GM18519 (cell line): Measurements from ENCODE around the gene PKNOX1.
"Not testable (repeated sequence)": the region's sequence is repeated elsewhere in the genome, so short reads cannot be mapped to it uniquely, and the experiment has no call there.

Experiments
- ATAC-seq: cut with Tn5 transposase; IDR thresholded peaks from one replicate; pipeline ENCODE4 v1.9.1; 2021; ENCODE audit warnings: mild to moderate bottlenecking, moderate library complexity; ENCODE audit not compliant: unreplicated experiment, low FRiP score

Gene PKNOX1

DNA sequence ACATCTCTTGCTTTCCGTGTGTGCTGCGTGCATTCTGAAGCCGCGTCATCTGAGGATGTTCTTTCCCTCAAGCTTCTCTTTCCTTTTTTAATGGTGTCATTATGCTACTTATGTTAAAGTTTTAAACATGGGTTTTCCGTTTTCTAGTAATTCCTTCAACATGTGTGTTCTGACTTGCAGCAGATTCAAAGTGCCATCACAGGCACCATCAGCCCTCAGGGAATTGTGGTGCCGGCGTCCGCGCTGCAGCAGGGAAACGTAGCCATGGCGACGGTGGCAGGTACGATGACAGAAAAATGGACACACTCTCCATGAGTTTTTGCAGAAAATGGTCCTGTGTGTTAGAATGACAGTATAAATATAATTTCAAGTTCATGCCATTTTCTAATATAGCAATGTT is 42.4 kb downstream of the PKNOX1 start:
- no peak for ATAC-seq

DNA sequence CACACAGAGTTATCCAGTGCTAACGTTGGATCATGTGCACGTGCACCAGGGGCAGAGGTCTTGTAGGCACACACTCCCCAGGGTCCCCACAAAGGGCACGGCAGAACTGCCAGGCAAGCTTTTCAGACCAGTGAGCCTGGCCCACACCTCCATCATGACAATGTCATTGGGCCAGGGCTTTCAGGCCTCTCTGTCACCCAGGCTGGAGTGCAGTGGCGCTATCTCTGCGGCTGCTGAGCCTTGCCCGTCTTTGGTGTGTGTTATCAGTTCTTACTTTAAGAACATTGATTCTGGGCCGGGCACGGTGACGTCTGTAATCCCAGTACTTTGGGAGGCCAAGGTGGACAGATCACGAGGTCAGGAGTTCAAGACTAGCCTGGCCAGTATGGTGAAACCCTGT is 44.2 kb downstream of the PKNOX1 start:
- no peak for ATAC-seq

DNA sequence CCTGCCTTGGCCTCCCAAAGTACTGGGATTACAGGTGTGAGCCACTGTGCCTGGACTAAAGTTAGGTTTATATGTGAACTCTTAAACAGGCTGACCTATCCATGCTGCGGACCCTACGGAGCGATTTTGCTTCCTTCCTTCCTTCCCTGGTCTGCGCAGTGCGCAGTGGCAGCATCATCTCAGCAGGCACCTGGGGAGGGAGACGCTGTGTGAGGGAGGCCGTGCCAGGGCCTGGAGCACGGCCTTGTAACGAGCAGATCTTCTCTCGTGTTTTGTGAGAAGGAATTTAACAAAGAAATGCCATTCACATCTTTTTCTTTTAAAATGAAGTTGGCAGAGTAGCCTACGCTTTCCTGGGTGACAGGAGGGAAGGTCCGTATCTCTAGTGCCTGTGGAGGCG is 45.8 kb downstream of the PKNOX1 start:
- no peak for ATAC-seq

DNA sequence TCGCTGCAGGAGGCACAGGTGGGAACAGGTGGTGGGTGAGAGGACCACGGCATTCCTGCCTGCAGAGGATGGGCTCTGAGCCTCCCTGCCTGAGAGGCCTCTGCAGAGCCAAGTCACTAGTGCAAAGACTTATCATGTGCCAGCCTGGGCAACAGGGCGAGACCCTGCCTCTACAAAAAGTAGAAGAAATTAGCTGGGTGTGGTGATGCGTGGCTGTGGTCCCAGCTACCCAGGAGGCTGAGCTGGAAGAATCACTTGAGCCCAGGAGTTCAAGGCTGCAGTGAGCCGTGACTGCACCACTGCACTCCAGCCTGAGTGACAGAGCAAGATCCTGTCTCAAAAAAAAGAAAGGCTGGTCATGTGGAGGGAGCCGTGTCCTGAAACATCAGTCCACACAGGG is 46.4 kb downstream of the PKNOX1 start:
- ATAC-seq: no peak

DNA sequence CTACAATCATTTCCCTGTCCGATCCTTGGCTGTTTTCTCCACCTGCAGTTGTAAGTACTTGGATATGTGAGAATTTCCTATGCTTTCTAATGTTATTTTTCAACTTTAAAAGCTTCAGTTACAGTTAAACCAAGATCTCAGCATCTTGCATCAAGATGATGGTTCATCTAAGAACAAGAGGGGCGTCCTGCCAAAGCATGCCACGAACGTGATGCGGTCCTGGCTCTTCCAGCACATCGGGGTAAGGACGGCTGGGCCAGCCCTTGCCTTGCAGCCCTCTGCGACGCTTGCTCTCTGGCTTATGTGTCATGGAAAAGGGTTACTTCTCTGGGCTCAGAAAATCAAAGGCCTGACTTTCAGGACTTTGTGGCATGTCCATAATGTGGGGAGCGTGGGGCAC is 46.8 kb downstream of the PKNOX1 start:
- ATAC-seq: no peak

DNA sequence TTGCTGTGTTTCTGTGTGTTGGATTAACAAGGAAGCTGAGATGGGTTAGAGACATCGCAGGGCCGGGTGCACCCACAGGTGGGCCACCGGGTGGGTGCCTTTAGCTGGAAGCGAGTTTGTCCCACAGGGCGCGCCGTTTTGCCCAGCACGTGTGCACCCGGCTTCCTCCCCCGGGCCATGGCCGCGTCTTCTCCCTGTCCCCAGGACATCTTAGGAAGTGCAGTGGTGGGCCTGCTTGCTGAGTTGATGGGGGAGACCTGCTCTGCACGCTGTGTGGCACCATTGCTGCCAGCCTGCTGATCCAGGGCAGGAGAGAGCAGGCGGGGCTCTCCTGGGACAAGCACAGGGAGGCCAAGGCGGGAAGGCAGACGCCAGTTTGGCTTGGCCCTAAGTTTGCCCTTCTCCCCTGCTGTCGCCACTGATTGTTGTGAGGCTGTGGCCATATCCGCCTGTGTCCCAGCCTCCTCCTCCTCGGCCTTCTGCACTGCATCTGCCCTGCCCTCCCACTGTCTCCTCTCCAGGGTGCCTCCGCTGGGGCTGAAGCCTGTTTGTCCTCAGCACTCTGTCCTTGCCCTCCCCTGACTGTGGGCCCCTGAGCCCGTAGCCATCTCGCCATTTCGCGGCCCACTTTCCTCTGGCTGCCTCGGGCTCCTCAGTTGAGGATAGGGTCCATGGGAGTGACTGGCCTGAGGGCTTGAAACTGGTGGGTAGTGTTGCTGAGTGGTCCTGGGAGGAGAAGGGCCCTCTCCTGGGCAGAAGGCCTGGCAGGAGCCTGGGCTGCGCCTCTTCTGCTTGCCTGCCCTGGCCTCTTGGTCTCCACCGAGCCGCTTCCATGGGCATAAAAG is 47.6 kb downstream of the PKNOX1 start:
- ATAC-seq: no peak

DNA sequence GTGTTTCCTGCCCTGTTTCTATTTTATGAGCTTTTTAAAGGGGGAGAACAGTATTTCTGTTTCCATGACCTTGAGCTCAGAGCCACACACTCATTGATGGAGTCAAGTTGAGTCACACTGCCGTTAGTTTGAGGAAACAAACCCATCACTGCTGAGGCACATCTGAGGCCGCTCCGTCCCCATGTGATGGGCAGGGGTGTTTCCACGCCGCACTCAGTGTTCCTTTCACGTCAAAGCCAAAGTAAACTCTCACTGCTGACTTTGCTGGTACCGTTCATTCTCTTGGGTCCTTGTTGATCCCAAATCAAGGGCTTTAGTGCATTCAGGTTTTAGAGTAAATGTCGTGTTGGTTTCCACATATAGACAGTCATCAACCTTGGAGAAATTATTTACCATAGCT is 48.8 kb downstream of the PKNOX1 start:
- no peak for ATAC-seq

DNA sequence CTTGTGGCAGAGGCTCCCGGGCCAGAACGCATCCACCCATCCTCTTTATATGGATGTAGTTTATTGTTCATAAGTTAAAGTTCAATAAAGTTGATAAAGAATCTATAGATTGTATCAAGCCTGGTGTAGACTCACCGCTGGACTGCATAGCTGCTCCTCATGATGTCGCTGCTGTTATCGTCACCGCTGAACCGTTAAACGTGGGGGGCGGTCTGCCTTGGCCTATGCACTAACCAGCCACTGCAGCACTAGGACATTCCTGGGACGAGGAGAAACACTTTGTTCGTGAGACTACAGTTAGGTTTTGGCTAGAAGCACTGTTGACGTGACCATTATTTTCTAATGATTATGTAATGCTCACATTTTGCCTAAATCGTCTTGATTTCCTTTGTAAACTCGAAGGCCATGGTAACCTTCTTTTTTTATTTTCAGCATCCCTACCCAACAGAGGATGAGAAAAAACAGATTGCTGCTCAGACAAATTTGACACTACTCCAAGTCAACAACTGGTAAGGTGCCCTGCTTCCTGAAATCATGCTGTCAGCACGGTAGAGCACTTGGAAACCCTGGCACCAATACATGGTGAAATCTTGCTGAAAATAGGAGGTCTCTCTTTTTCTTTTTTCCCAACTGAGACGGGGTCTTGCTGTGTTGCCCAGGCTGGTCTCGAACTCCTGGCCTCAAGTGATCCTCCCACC is 50.2 kb downstream of the PKNOX1 start:
- no peak for ATAC-seq

DNA sequence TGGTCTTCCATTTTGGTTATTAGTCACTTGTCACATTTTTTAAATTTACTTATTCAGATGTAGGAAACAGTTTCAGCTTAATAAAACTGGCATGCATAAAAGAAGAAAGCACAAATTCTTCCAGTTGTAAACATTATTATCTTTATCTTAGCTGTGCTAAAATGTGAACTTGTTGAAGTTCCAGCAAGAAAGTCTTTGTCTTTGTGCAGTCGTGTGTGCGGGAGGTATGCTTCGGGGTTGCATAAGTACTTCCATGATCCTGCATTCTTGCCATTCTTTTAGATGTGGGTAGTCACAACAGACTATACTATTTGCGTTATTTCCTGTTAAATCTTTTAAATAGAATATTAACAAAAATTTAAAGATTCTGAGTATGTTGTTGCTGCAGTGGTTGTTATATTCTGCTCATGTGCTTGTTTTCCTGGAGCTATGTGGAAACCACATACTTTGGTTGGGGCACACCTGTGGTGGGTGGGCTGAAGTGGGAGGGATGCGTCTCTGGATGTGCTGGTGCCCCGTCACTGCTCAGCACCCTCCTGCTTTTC is 51.3 kb downstream of the PKNOX1 start:
- ATAC-seq: no peak

DNA sequence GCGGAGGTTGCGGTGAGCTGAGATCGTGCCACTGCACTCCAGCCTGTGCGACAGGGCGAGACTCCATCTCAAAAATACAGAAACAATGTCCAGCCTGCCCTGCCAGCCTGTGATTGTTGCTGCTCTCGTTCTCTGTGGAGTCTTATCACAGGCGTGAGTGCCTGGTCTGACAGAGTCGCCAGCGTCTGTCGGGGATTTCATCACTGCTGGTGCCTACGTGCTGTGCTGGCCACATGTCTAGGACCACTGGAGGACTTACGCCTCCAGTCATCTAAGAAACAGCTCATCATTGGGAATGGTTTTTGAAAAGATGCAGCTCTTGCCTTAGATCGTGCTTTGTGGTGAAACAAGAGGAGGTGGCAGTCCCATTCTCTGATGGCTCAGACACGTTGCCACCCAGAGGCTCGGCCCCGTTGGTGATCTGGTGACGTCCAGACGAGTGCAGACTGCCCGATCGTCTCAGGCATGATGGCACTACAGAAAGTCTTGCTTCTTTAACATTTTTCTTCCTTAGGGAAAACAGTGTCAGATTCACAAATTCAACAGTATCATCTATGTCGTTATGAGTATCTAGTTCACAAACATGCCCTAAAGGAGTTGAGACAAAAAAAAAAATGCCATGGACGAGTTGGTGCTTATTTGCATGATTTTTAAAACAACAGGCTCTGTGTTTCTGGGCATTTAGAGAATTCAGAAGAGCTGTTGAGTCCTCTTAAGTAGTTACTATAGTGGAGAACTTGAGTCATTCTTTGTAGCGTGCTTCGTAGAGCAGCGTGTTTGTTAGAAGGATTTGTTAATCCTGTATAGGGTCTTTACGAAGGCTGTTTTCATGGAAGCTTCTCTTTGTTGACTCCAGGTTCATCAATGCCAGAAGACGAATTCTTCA is 53.7 kb downstream of the PKNOX1 start:
- ATAC-seq: no peak

DNA sequence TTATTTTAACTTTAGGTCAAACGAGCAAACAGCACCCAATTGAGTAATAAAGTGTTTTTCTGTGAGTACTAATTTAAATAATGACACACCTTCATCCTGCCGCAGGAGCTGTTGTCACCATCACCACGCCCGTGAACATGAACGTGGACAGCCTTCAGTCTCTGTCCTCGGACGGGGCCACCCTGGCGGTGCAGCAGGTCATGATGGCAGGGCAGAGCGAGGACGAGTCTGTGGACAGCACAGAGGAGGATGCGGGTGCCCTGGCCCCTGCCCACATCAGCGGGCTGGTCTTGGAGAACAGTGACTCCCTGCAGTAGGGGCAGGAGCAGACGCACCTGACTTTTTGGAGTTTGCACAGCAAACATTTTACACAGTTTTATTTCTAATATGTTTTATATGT is 55.4 kb downstream of the PKNOX1 start:
- no peak for ATAC-seq

DNA sequence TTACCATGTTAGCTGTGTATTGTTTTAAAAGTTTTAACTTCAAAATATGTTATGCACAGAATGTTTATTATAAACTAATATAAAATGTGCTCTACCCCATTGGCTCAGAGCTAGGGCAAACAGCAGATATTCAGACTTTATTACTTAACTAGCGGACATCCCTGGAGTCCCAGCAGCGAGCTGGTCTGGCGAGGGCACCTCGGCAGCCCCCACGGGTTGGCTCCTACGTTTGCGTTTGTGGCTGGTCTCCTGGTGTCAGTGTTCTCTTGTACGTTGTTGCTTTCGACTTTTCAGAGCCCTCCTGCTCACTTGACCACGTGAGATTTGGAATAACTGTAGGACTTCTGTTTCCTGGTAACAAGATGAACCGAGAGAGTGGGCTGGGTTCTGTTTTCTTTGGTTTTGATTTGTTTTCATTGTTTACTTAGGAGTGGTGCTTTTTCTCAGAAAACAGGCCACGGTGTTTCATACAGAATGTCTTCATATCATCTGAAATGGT is 56.8 kb downstream of the PKNOX1 start:
- ATAC-seq: no peak

DNA sequence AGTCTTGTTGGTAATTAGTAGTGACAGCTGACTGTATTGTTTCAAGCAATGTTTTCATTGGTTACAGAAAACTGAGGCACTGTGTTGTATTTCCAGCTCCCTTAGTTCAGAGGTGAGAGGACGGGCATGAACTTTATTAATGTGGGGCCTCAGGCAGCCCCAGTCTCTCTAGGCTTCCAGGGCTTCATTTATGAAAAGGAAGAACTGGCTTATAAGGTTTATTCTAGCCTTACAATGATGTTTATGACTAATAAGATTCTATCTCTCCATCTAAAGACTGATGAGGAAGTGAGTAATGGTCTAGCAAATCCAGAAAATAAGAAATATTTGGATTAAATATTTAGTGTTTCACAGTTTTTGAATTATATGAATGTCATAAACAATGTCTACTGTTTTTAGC is 59.7 kb downstream of the PKNOX1 start:
- ATAC-seq: no peak

DNA sequence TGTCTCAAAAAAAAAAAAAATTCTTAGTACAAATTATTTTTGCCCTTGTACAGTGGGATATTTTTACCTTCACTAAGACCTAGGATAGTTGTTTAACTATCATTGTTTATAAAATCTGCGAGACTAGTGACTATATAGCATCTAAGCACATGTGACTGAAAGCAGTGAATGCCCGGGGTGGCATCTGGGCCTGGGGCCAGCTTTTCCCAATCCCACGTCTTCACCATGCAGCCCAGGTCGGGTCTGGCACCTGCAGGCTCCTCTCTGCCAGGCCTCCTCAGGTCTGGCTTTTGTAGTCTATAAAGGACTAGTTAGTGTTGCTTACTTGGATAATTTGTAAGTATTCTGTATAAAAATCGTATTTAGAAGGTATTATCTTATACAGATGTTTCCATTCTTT is 60.5 kb downstream of the PKNOX1 start:
- no peak for ATAC-seq

DNA sequence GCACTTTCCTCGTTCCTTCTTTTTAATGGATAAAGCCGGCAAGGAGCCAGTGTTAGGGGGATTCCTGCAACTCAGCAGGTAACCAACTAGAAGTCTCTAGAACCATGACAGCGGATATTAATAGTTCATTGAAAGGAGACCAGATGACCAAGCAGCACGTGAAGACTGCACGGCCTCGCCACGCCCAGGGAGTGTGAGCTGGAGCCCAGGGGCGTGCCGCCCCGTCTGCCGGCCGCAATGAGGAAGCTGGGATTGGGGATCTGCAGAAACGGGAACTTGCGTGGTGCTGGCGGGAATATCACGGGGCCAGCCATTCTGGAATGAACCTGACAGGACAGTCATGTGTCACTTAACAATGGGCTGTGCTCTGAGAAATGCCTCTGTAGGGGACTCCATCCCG is 62.5 kb downstream of the PKNOX1 start:
- not testable (repeated sequence) for ATAC-seq

DNA sequence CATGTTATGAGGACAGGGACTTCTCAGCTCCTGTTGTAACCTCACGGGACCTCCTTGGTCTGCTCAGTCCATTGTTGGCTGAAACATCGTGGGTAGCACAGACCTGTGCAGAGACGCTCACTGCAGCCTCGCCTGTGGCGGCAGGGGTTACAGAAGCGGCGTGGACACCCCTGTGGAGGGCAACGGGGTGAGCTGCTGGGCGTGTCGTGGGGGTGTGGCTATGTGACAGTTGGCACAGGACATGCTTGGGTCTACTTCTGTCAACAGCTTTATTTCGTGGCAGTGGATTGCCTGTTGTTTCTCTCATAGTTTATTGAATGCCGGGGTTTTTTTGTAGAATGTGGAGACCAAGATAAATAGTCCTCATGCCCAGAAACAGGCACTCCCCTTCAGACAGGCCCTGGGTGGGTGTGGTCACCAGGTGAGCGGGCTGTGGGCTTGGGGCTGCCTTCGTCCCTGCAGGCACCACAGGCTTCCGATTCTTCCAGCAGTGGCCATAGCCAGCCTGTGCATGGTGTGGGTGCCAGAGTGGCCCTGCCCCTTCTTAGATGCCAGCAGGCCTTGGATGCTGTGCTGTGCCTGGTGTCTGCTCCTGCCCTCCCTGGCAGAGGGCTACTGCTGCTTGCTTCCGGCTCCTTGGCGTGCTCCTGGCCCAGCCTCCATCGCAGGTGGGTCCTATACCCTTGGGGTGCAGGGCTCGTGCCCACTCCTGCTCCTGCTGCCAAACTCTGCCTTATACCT is 63.7 kb downstream of the PKNOX1 start:
- not testable (repeated sequence) for ATAC-seq

DNA sequence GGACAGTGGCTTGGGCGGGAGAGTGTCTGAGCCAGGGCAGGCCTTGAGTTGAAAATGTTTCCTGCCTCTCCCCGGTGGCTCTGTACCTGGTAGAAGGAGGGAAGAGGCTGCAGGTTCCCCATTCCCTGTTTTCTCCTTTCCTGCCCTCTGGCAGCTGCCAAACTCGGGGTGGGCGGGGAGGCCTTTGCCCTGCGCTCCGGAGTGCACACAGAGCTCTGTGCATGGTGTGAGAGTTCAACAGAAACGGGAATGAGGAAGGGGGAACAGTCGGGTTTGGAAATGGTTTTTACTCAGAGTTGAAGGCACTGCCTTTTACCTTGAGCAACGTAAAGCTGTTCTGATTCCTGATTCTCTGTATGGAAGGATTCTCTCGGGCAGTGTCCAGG is 64.3 kb downstream of the PKNOX1 start:
- ATAC-seq: not testable (repeated sequence)

DNA sequence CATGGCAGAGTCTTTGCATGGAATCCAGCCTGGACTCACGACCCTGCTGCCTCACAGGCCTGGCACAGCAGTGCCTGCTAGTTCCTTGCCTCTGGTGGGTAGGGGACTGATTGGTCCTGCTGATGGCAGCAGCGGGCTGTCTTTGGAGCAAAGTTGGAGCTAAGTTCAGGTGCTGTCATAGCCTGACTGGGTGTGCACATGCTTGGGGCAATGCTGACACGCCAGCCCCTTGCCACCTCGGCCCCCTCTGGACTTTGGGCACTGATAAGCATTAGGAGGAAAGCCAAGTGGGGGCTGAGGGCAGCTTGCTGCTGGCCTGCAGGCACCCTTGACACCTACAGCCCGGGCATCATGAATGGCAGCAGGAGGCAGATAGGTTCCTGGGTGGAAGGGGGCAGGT is 67.8 kb downstream of the PKNOX1 start:
- not testable (repeated sequence) for ATAC-seq

DNA sequence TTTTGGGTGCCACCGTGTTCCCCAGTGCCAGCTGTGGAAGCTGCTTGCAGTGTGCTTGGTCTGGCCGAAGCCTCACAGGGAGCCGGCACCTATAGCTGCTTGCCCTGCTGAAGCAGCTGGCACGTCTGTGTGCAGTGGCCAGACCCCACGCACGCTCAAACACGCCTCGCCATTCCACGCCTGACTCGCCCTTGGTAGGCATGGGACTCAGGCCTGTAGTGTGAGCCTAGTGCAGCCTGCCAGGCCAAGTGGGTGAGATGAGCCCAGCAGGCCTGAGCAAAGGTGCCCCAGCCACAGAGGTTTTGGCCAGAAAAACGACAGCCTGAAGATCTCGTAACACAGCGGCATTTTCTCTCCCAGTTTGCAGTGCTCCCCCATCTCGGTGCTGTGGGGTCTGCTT is 68.9 kb downstream of the PKNOX1 start:
- ATAC-seq: not testable (repeated sequence)

DNA sequence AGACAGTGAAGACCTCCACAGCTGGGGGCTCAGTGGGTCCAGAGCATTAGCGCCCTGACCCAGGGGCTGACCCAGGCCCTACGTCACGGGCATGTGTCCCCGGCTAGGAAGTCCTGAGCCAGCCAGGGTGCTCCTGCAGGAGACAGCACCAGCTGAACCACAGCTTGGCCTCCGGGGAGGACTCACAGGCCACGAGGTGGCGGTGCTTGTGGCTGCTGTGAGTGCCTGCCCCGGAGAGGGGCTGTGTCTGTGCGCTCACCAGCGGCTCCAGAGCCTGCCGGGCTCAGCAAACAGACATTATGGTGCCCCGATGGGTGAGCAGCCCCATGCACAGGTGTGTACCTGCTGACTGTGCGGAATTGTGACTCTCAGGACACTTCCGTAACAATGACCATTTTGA is 70.2 kb downstream of the PKNOX1 start:
- not testable (repeated sequence) for ATAC-seq
